Activated CD4-positive, alpha-beta T cell treated with anti-CD3 and anti-CD28 coated beads for 36 hours (primary cell): Measurements from ENCODE around the gene OR2T27. TPM values are rescaled to one million over a fixed set of nuclear protein-coding genes. Genes with fewer than 3 reads are reported as not detected.

Experiments
- ATAC-seq: fragments of 200-7000 bp; cut with Tn5 transposase; one replicate; pipeline ENCODE4 v1.10.0; 2021; ENCODE audit warnings: mild to moderate bottlenecking, moderate library complexity
- CTCF ChIA-PET: fragments of 350-600 bp; sonication (Branson Sonifier 250); formaldehyde crosslinking; loops from one replicate; lab custom pipeline; 2021; ENCODE audit warnings: antibody characterized with exemption; lab: Charles Lee
- POLR2A ChIA-PET: fragments of 350-600 bp; sonication (Branson Sonifier 250); formaldehyde crosslinking; loops from one replicate; lab custom pipeline; 2021; ENCODE audit warnings: antibody characterized with exemption, inconsistent platforms; lab: Charles Lee
- DNase-seq: peaks from one replicate; pipeline ENCODE4 v3.0.0-alpha.2; 2020
- H3K27ac Mint-ChIP-seq: one replicate; pipeline ENCODE4 v1.8.0; 2021; ENCODE audit warnings: mixed read lengths
- H3K27me3 Mint-ChIP-seq: one replicate; pipeline ENCODE4 v1.8.0; 2021; ENCODE audit warnings: mixed read lengths
- H3K36me3 Mint-ChIP-seq: one replicate; pipeline ENCODE4 v1.8.0; 2021; ENCODE audit warnings: low read depth, mixed read lengths
- H3K4me1 Mint-ChIP-seq: one replicate; pipeline ENCODE4 v1.8.0; 2021; ENCODE audit warnings: mixed read lengths
- H3K4me3 Mint-ChIP-seq: one replicate; pipeline ENCODE4 v1.8.0; 2021; ENCODE audit warnings: mild to moderate bottlenecking, moderate library complexity, mixed read lengths
- H3K9me3 Mint-ChIP-seq: one replicate; pipeline ENCODE4 v1.8.0; 2021; ENCODE audit warnings: low read depth, mixed read lengths
- intact Hi-C, 2 experiments: fragments of 100-400 bp; cut with DNase I in 1 of 2; cut with micrococcal nuclease in 1 of 2; formaldehyde crosslinking; loops; one replicate each; pipeline versions ENCODE4 v1.14.2 to v1.15.1; 2022 to 2024; cut with DNase I, micrococcal nuclease
- total RNA-seq, 2 experiments: library from RNA; stranded (reverse); gene quantifications; one replicate each; pipeline ENCODE4 v1.2.3, GENCODE V29; 2021

Gene OR2T27
- total RNA-seq, 2 experiments from 2014 or later = not detected

DNA sequence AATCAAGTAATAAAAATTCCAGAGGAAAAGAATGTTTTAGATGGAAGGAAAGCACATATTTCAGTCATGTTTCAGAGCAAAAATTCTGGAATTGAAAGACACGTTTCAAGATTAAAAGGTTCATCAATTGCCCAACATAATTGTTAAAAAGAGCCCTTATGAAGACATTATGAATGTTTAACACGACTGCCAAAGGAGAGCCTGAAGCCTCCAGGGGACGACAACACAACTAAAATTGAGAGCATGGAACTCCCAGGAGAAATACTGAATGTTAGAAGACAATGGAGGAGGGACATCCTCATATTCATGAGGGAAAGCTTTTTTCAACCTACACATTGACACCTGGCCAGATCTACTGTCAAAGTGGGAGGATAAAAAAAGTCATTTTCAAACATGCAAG, 36.5 kb downstream of the OR2T27 start:
- no peaks in the 10 kb centered on the region for H3K36me3 Mint-ChIP-seq
- peak; percentile 47 for ATAC-seq
- H3K27me3 Mint-ChIP-seq = no peaks in the 10 kb centered on the region
- H3K4me1 Mint-ChIP-seq = peaks cover 6% of the 10 kb centered on the region
- DNase-seq = peak; percentile 80
- H3K9me3 Mint-ChIP-seq = no peaks in the 10 kb centered on the region
- CTCF ChIA-PET = no interaction called here
- H3K4me3 Mint-ChIP-seq = no peak overlapping the region
- no peak overlapping the region for H3K27ac Mint-ChIP-seq
- POLR2A ChIA-PET = interaction anchor here (1.1 kb wide), 1 partner anchor 1497 kb away, joined by 3 read pairs; no protein-coding TSS in a partner anchor
- intact Hi-C loops = loop anchor here (5.0 to 10.0 kb wide), 2 partner anchors 217 to 684 kb away; partner anchors contain the start of gene OR2T1 (in 1 of the 2)

GRCh38 chr1:248618119-248618518, 37.2 kb downstream of the OR2T27 start:
- H3K27me3 Mint-ChIP-seq = no peaks in the 10 kb centered on the region
- no peak overlapping the region for H3K4me3 Mint-ChIP-seq
- H3K27ac Mint-ChIP-seq = no peak overlapping the region
- H3K36me3 Mint-ChIP-seq = no peaks in the 10 kb centered on the region
- ChIA-PET CTCF (interaction anchor here (0.7 to 1.1 kb wide), 4 partner anchors 9 to 342 kb away, joined by 3 read pairs; no protein-coding TSS in a partner anchor), POLR2A (no interaction called here)
- H3K9me3 Mint-ChIP-seq = no peaks in the 10 kb centered on the region
- H3K4me1 Mint-ChIP-seq = peaks cover 12% of the 10 kb centered on the region
- DNase-seq (no peak), ATAC-seq (no peak)
- intact Hi-C loops = loop anchor here (5.0 to 10.0 kb wide), 2 partner anchors 216 to 683 kb away; partner anchors contain the start of gene OR2T1 (in 1 of the 2)

DNA sequence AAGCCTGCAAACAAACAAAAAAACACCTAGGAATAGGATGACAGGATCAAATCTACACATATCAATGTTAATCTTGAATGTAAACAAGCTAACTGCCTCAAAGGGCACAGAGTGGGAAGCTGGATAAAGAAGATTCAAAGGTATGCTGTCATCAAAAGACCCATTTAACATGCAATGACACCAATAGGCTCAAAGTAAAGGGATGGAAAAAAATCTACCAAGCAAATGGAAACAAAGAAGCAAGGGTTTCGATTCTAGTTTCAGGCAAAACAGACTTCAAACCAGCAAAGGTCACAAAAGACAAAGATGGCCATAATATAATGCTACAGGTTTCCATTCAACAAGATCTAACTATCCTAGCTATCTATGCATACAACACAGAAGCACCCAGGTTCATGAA, 41.6 kb downstream of the OR2T27 start:
- H3K36me3 Mint-ChIP-seq = no peaks in the 10 kb centered on the region
- no peak overlapping the region for H3K4me3 Mint-ChIP-seq
- ChIA-PET POLR2A (no interaction called here), CTCF (interaction anchor here (0.6 to 2.0 kb wide), 3 partner anchors 9 to 110 kb away, joined by 3 to 10 read pairs (median 5); no protein-coding TSS in a partner anchor)
- intact Hi-C loops = loop anchor here in 1 of 2 experiments (10.0 kb wide), 1 partner anchor 679 kb away; no protein-coding TSS in a partner anchor
- peaks cover 20% of the 10 kb centered on the region for H3K4me1 Mint-ChIP-seq
- H3K9me3 Mint-ChIP-seq = no peaks in the 10 kb centered on the region
- peak overlapping the region; percentile 44 for H3K27ac Mint-ChIP-seq
- no peaks in the 10 kb centered on the region for H3K27me3 Mint-ChIP-seq
- ATAC-seq = peak; percentile 76
- no peak for DNase-seq

DNA sequence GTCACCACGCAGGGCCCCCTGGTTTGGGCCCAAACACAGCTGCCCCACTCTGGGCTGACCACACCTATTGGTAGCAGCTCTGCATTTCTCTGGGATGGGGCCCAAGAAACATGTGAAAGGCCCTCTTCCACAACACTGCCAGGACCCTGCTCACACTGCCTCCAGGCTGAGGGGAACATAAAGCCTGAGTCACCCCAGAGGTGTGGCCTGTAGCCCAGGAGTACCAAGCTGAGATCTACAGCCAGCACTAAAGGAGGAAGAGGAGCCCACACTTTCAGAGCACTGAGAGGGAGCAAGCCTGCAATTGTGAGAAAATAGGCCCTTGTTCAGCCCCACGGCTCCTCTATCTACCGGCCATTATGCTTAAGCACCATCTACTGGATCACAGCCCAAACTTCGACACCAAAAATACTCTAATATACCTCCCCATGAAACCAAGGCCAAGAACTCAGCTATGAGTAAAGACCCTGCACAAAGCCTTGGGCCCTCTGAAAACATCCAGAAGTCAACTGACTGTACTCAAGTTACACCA, 43.4 kb downstream of the OR2T27 start:
- H3K9me3 Mint-ChIP-seq = no peaks in the 10 kb centered on the region
- POLR2A ChIA-PET = interaction anchor here (0.6 kb wide), 1 partner anchor 168 kb away, joined by 5 read pairs; no protein-coding TSS in a partner anchor
- ATAC-seq (peak; percentile 86), DNase-seq (peak; percentile 37)
- H3K27ac Mint-ChIP-seq = no peak overlapping the region
- peaks cover 20% of the 10 kb centered on the region for H3K4me1 Mint-ChIP-seq
- no peaks in the 10 kb centered on the region for H3K36me3 Mint-ChIP-seq
- intact Hi-C loops = loop anchor here in 1 of 2 experiments (10.0 kb wide), 1 partner anchor 677 kb away; no protein-coding TSS in a partner anchor
- H3K27me3 Mint-ChIP-seq = no peaks in the 10 kb centered on the region
- H3K4me3 Mint-ChIP-seq = no peak overlapping the region
- CTCF ChIA-PET = interaction anchor here (0.6 to 1.8 kb wide), 6 partner anchors 11 to 1271 kb away, joined by 3 to 5 read pairs (median 4); no protein-coding TSS in a partner anchor

GRCh38 chr1:248610301-248610700, 45.0 kb downstream of the OR2T27 start:
- no peak overlapping the region for H3K4me3 Mint-ChIP-seq
- no peak for ATAC-seq
- intact Hi-C loops = loop anchor here in 1 of 2 experiments (10.0 kb wide), 1 partner anchor 676 kb away; no protein-coding TSS in a partner anchor
- H3K27me3 Mint-ChIP-seq = no peaks in the 10 kb centered on the region
- CTCF ChIA-PET = interaction anchor here (1.1 to 2.5 kb wide), 2 partner anchors 12 to 190 kb away, joined by 3 to 10 read pairs; no protein-coding TSS in a partner anchor
- H3K9me3 Mint-ChIP-seq = no peaks in the 10 kb centered on the region
- peaks cover 20% of the 10 kb centered on the region for H3K4me1 Mint-ChIP-seq
- no peaks in the 10 kb centered on the region for H3K36me3 Mint-ChIP-seq
- POLR2A ChIA-PET = no interaction called here
- no peak for DNase-seq
- H3K27ac Mint-ChIP-seq = no peak overlapping the region

Other genes starting within 250 kb of the OR2T27 start
- gene OR2T2, start 209.9 kb downstream of the OR2T27 start, total RNA-seq = not detected
- not detected for gene OR2T3, start 182.2 kb downstream of the OR2T27 start, total RNA-seq
- not detected for gene OR2T5, start 166.9 kb downstream of the OR2T27 start, total RNA-seq
- not detected for gene OR2G6, start 147.5 kb downstream of the OR2T27 start, total RNA-seq
- gene OR2T29, start 92.8 kb downstream of the OR2T27 start, total RNA-seq = not detected
- not detected for gene OR2T34, start 80.8 kb downstream of the OR2T27 start, total RNA-seq
- not detected for gene OR2T10, start 57.8 kb downstream of the OR2T27 start, total RNA-seq
- gene OR2T11, start 20.4 kb downstream of the OR2T27 start, total RNA-seq = not detected
- not detected for gene OR2T35, start 10.2 kb downstream of the OR2T27 start, total RNA-seq
- not detected for gene OR14I1, start 47.2 kb upstream of the OR2T27 start, total RNA-seq
- not detected for gene LYPD8, start 100.2 kb upstream of the OR2T27 start, total RNA-seq
- 10 to 100 TPM; 20.1 to 21.3 TPM for gene SH3BP5L, start 170.4 kb upstream of the OR2T27 start, total RNA-seq
- gene ZNF672, start 182.7 kb upstream of the OR2T27 start, total RNA-seq = 10 to 100 TPM; 39.5 to 49.4 TPM
- 10 to 100 TPM; 75.9 to 92.3 TPM for gene ZNF692, start 203.6 kb upstream of the OR2T27 start, total RNA-seq